ENCODE results near the gene ARHGEF28. TPM values are rescaled to one million over a fixed set of nuclear protein-coding genes. Genes with fewer than 3 reads are reported as not detected.

Gene ARHGEF28
- total RNA-seq, 4 donors from 2014 or later: 0.52 to 1.2 (median 0.98) TPM

- no peaks in the 10 kb centered on the region for H3K9me3 ChIP-seq
- no peak for DNase-seq
- intact Hi-C loops (cut with DNase I; ENCODE audit: low total_unique reads) (no loop called here), in situ Hi-C loops (cut with MboI; ENCODE audit: low sequenced_read_pairs in 4 of 4) (loop anchor here (5.0 kb wide), 1 partner anchor 202 kb away; no protein-coding TSS in a partner anchor)
- no peak overlapping the region for H3K27ac ChIP-seq
- H3K4me1 ChIP-seq: peaks cover 0 to 5% of the 10 kb centered on the region in 2 donors
- no peak for ATAC-seq
- no peak for TF ChIP-seq POLR2A (IDR thresholded peaks at IDR 0.05)
- TF ChIP-seq CTCF (IDR thresholded peaks at IDR 0.05 in 4 of 5, conservative IDR thresholded peaks at IDR 0.05 in 1 of 5): no peak
- no peaks in the 10 kb centered on the region for H3K27me3 ChIP-seq
- no peaks in the 10 kb centered on the region for H3K36me3 ChIP-seq
- no peak overlapping the region for H3K4me3 ChIP-seq
Measured at GRCh38 chr5:73793911-73794310, 167.9 kb downstream of the ARHGEF28 start.

GRCh38 chr5:73796164-73797131 is 170.5 kb downstream of the ARHGEF28 start:
- TF ChIP-seq POLR2A (IDR thresholded peaks at IDR 0.05): no peak
- TF ChIP-seq CTCF (IDR thresholded peaks at IDR 0.05 in 4 of 5, conservative IDR thresholded peaks at IDR 0.05 in 1 of 5): no peak
- peak; percentile 27 to 40 for ATAC-seq
- Histone ChIP-seq H3K27ac (peak overlapping the region in 1 of 4 donors; percentile 11), H3K9me3 (no peaks in the 10 kb centered on the region), H3K36me3 (no peaks in the 10 kb centered on the region), H3K4me1 (peaks cover 0 to 5% of the 10 kb centered on the region in 2 donors), H3K4me3 (no peak overlapping the region), H3K27me3 (no peaks in the 10 kb centered on the region)
- no peak for DNase-seq
- intact Hi-C loops (cut with DNase I; ENCODE audit: low total_unique reads): no loop called here
- in situ Hi-C loops (cut with MboI; ENCODE audit: low sequenced_read_pairs in 4 of 4): no loop called here

- Histone ChIP-seq H3K36me3 (no peaks in the 10 kb centered on the region), H3K27me3 (no peaks in the 10 kb centered on the region), H3K4me3 (no peak overlapping the region), H3K4me1 (peaks cover 0 to 5% of the 10 kb centered on the region in 2 donors), H3K9me3 (no peaks in the 10 kb centered on the region), H3K27ac (no peak overlapping the region)
- ATAC-seq (no peak), DNase-seq (no peak)
- TF ChIP-seq CTCF (IDR thresholded peaks at IDR 0.05 in 4 of 5, conservative IDR thresholded peaks at IDR 0.05 in 1 of 5) (no peak), POLR2A (IDR thresholded peaks at IDR 0.05) (no peak)
- in situ Hi-C loops (cut with MboI; ENCODE audit: low sequenced_read_pairs in 4 of 4) (no loop called here), intact Hi-C loops (cut with DNase I; ENCODE audit: low total_unique reads) (no loop called here)
Measured at GRCh38 chr5:73797132-73797510, 171.1 kb downstream of the ARHGEF28 start.

GRCh38 chr5:73799401-73799972 is 173.5 kb downstream of the ARHGEF28 start:
- no peak for ATAC-seq
- in situ Hi-C loops (cut with MboI; ENCODE audit: low sequenced_read_pairs in 4 of 4): no loop called here
- intact Hi-C loops (cut with DNase I; ENCODE audit: low total_unique reads): no loop called here

More at GRCh38 chr5:73799401-73799972, 173.5 kb downstream of the ARHGEF28 start:
- Histone ChIP-seq H3K9me3 (no peaks in the 10 kb centered on the region), H3K4me3 (no peak overlapping the region), H3K27ac (no peak overlapping the region), H3K36me3 (no peaks in the 10 kb centered on the region), H3K4me1 (peaks cover 0 to 5% of the 10 kb centered on the region in 2 donors), H3K27me3 (no peaks in the 10 kb centered on the region)
- no peak for DNase-seq
- TF ChIP-seq CTCF (IDR thresholded peaks at IDR 0.05 in 4 of 5, conservative IDR thresholded peaks at IDR 0.05 in 1 of 5): no peak
- TF ChIP-seq POLR2A (IDR thresholded peaks at IDR 0.05): no peak
